Smooth muscle cell (in vitro differentiated cells): ENCODE results near the gene RABL6. TPM values are rescaled to one million over a fixed set of nuclear protein-coding genes. Genes with fewer than 3 reads are reported as not detected.
"Not testable (repeated sequence)": the region's sequence is repeated elsewhere in the genome, so short reads cannot be mapped to it uniquely, and the experiment has no call there.

ENCODE experiments used
- DNase-seq: peaks from one replicate; lab custom pipeline; 2025; ENCODE audit not compliant: unreplicated experiment; lab: John Stamatoyannopoulos, UW
- H2AFZ ChIP-seq: fragments of 200-600 bp; sonication (generic); 2 replicates; pipeline ENCODE4 v1.6.0; 2016; ENCODE audit warnings: antibody characterized with exemption, low read depth, mild to moderate bottlenecking
- H3F3A ChIP-seq: fragments of 200-600 bp; sonication (generic); 2 replicates; pipeline ENCODE4 v1.6.0; 2017; ENCODE audit warnings: antibody characterized with exemption, low read depth
- H3K27ac ChIP-seq: fragments of 200-600 bp; sonication (generic); 2 replicates; pipeline ENCODE4 v1.5.1; 2016; ENCODE audit warnings: low read depth, mild to moderate bottlenecking
- H3K27me3 ChIP-seq: fragments of 200-600 bp; sonication (generic); 2 replicates; pipeline ENCODE4 v1.6.1; 2016; ENCODE audit warnings: low read depth, mild to moderate bottlenecking
- H3K36me3 ChIP-seq: fragments of 200-600 bp; sonication (generic); 2 replicates; pipeline ENCODE4 v1.5.1; 2016; ENCODE audit warnings: low read depth
- H3K4me1 ChIP-seq: fragments of 200-600 bp; sonication (generic); 2 replicates; pipeline ENCODE4 v1.5.1; 2016; ENCODE audit warnings: low read depth
- H3K4me2 ChIP-seq: fragments of 200-600 bp; sonication (generic); 2 replicates; pipeline ENCODE4 v1.6.0; 2016; ENCODE audit warnings: mild to moderate bottlenecking
- H3K4me3 ChIP-seq: fragments of 200-600 bp; sonication (generic); 2 replicates; pipeline ENCODE4 v1.5.1; 2016; ENCODE audit warnings: mild to moderate bottlenecking
- H3K79me2 ChIP-seq: fragments of 200-600 bp; sonication (generic); 2 replicates; pipeline ENCODE4 v1.6.0; 2016; ENCODE audit warnings: low read depth, mild to moderate bottlenecking
- H3K9ac ChIP-seq: fragments of 200-600 bp; sonication (generic); 2 replicates; pipeline ENCODE4 v1.6.0; 2016; ENCODE audit warnings: low read depth
- H3K9me3 ChIP-seq: fragments of 200-600 bp; sonication (generic); replicated peaks from 2 replicates; pipeline ENCODE4 v1.5.1; 2016; ENCODE audit warnings: low read depth
- H4K20me1 ChIP-seq: fragments of 200-600 bp; sonication (generic); 2 replicates; pipeline ENCODE4 v1.6.0; 2016; ENCODE audit warnings: low read depth
- CTCF ChIP-seq: fragments of 200-600 bp; sonication (generic); IDR thresholded peaks from 2 replicates; pipeline ENCODE4 v1.5.1; 2017; ENCODE audit warnings: borderline replicate concordance, mild to moderate bottlenecking, antibody characterized with exemption; ENCODE audit not compliant: insufficient read depth, poor library complexity, severe bottlenecking
- WGBS: methylation state at CpG from one replicate; pipeline ENCODE4 v1.1.7; 2016; ENCODE audit warnings: low lambda C conversion rate; 5-methylcytosine and 5-hydroxymethylcytosine counted together
- polyA plus RNA-seq: library from polyadenylated mRNA; unstranded; fragments of >200 nt; fragmentation: Nextera tagmentation; extraction: Ambion mirVana; gene quantifications from 2 replicates; pipeline ENCODE4 v1.2.1, GENCODE V29; 2016
- total RNA-seq: library from RNA; depleted of rRNA; stranded (reverse); fragments of >200 nt; gene quantifications from 2 replicates; pipeline ENCODE4 v1.2.3, GENCODE V29; 2014

RABL6 gene
- total and polyA plus RNA-seq, 2 experiments from 2014 or later: 54.3 to 81.6 TPM

- Histone ChIP-seq H3K9ac (no peak overlapping the region), H3K79me2 (no peaks in the 10 kb centered on the region), H3K9me3 (no peaks in the 10 kb centered on the region), H4K20me1 (no peaks in the 10 kb centered on the region), H3K27ac (no peak overlapping the region), H3K36me3 (no peaks in the 10 kb centered on the region), H2AFZ (no peak overlapping the region), H3K4me1 (peaks cover 4% of the 10 kb centered on the region), H3K27me3 (no peaks in the 10 kb centered on the region), H3K4me3 (no peak overlapping the region), H3K4me2 (no peak overlapping the region), H3F3A (peaks cover 7% of the 10 kb centered on the region)
- DNase-seq: no peak
- TF ChIP-seq CTCF: no peak
- WGBS: 95% methylated on average over 3 of the region's 3 CpGs
Observed at GRCh38 chr9:136782452-136782851, 25.3 kb upstream of the RABL6 start.

GRCh38 chr9:136784249-136784996 lies 23.3 kb upstream of the RABL6 start:
- peak; percentile 37 for TF ChIP-seq CTCF
- no peak overlapping the region for H3K4me3 ChIP-seq
- 58% methylated on average over 9 of the region's 9 CpGs for WGBS

GRCh38 chr9:136784997-136785361 lies 22.8 kb upstream of the RABL6 start:
- DNase-seq: no peak
- peaks cover 26% of the 10 kb centered on the region for H3K4me1 ChIP-seq
- no peak overlapping the region for H3K27ac ChIP-seq
- H3K4me2 ChIP-seq: no peak overlapping the region
- no peaks in the 10 kb centered on the region for H3K36me3 ChIP-seq
- WGBS: 42% methylated on average over 6 of the region's 6 CpGs
- TF ChIP-seq CTCF: no peak
- H3K27me3 ChIP-seq: no peaks in the 10 kb centered on the region
- no peaks in the 10 kb centered on the region for H3K9me3 ChIP-seq
- H3K4me3 ChIP-seq: no peak overlapping the region
- H2AFZ ChIP-seq: no peak overlapping the region
- peaks cover 10% of the 10 kb centered on the region for H3F3A ChIP-seq
- H4K20me1 ChIP-seq: no peaks in the 10 kb centered on the region
- H3K9ac ChIP-seq: no peak overlapping the region
- H3K79me2 ChIP-seq: no peaks in the 10 kb centered on the region

More at GRCh38 chr9:136784249-136784996, 23.3 kb upstream of the RABL6 start:
- DNase-seq: no peak
- H3K27ac ChIP-seq: no peak overlapping the region
- H3K36me3 ChIP-seq: no peaks in the 10 kb centered on the region
- no peaks in the 10 kb centered on the region for H3K9me3 ChIP-seq
- no peaks in the 10 kb centered on the region for H3K27me3 ChIP-seq
- H3K79me2 ChIP-seq: no peaks in the 10 kb centered on the region
- no peak overlapping the region for H3K4me2 ChIP-seq
- H3F3A ChIP-seq: peaks cover 12% of the 10 kb centered on the region
- no peak overlapping the region for H3K9ac ChIP-seq
- H3K4me1 ChIP-seq: peaks cover 20% of the 10 kb centered on the region
- H2AFZ ChIP-seq: no peak overlapping the region
- no peaks in the 10 kb centered on the region for H4K20me1 ChIP-seq

GRCh38 chr9:136785565-136786355 lies 22.0 kb upstream of the RABL6 start:
- not testable (repeated sequence) for H3K4me3 ChIP-seq, H3K4me2 ChIP-seq, H3K9ac ChIP-seq, H4K20me1 ChIP-seq, H3K27ac ChIP-seq, H2AFZ ChIP-seq, H3K9me3 ChIP-seq, DNase-seq, H3K36me3 ChIP-seq, H3K79me2 ChIP-seq, H3K27me3 ChIP-seq
- H3F3A ChIP-seq: peaks cover 12% of the 10 kb centered on the region
- peaks cover 32% of the 10 kb centered on the region for H3K4me1 ChIP-seq
- WGBS: 82% methylated on average over 17 of the region's 23 CpGs
